ENCODE data around the gene ABCA7. TPM values are rescaled to one million over a fixed set of nuclear protein-coding genes. Genes with fewer than 3 reads are reported as not detected.

Gene ABCA7
- total RNA-seq, 2 donors from 2014 or later: 33.7 to 87.3 TPM

GRCh38 chr19:1016647-1017114 lies 23.2 kb upstream of the ABCA7 start:
- no peaks in the 10 kb centered on the region for H3K27me3 ChIP-seq
- 32 to 40% methylated on average over 3 to 12 of the region's 12 CpGs for WGBS, 2 donors
- H3K4me3 ChIP-seq: no peak overlapping the region
- H3K9me3 ChIP-seq: no peaks in the 10 kb centered on the region
- H3K27ac ChIP-seq: peak overlapping the region in 3 of 4 donors; percentile 48 to 69 (median 50)
- peak in 1 of 4 donors; percentile 58 for DNase-seq
- peaks cover 0 to 9% of the 10 kb centered on the region in 2 donors for H3K36me3 ChIP-seq (replicated peaks in 1 of 2; ENCODE audit: insufficient read depth in 1 of 2, low read depth in 2 of 2)
- TF ChIP-seq POLR2A (IDR thresholded peaks at IDR 0.05): no peak
- TF ChIP-seq, protein P1, sequence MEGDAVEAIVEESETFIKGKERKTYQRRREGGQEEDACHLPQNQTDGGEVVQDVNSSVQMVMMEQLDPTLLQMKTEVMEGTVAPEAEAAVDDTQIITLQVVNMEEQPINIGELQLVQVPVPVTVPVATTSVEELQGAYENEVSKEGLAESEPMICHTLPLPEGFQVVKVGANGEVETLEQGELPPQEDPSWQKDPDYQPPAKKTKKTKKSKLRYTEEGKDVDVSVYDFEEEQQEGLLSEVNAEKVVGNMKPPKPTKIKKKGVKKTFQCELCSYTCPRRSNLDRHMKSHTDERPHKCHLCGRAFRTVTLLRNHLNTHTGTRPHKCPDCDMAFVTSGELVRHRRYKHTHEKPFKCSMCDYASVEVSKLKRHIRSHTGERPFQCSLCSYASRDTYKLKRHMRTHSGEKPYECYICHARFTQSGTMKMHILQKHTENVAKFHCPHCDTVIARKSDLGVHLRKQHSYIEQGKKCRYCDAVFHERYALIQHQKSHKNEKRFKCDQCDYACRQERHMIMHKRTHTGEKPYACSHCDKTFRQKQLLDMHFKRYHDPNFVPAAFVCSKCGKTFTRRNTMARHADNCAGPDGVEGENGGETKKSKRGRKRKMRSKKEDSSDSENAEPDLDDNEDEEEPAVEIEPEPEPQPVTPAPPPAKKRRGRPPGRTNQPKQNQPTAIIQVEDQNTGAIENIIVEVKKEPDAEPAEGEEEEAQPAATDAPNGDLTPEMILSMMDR (IDR thresholded peaks at IDR 0.05): no peak
- intact Hi-C loops (cut with DNase I): no loop called here
- ATAC-seq: no peak
- peaks cover 56% of the 10 kb centered on the region for H3K4me1 ChIP-seq

GRCh38 chr19:1017115-1017905 lies 22.6 kb upstream of the ABCA7 start:
- DNase-seq: peak; percentile 63 to 81 (median 78)
- Histone ChIP-seq H3K27me3 (no peaks in the 10 kb centered on the region), H3K27ac (peak overlapping the region; percentile 28 to 69 (median 49)), H3K4me3 (no peak overlapping the region), H3K4me1 (peaks cover 61% of the 10 kb centered on the region), H3K36me3 (replicated peaks in 1 of 2; ENCODE audit: insufficient read depth in 1 of 2, low read depth in 2 of 2) (peaks cover 0 to 3% of the 10 kb centered on the region in 2 donors), H3K9me3 (no peaks in the 10 kb centered on the region)
- TF ChIP-seq, protein P1 (IDR thresholded peaks at IDR 0.05): no peak
- no peak for TF ChIP-seq POLR2A (IDR thresholded peaks at IDR 0.05)
- intact Hi-C loops (cut with DNase I): no loop called here
- ATAC-seq: peak; percentile 16
- WGBS, 2 donors: 36 to 46% methylated on average over 7 to 24 of the region's 24 CpGs

- intact Hi-C loops (cut with DNase I): no loop called here
- peaks cover 66% of the 10 kb centered on the region for H3K4me1 ChIP-seq
- ATAC-seq (no peak), DNase-seq (no peak)
- no peaks in the 10 kb centered on the region for H3K36me3 ChIP-seq (replicated peaks in 1 of 2; ENCODE audit: insufficient read depth in 1 of 2, low read depth in 2 of 2)
- H3K4me3 ChIP-seq: no peak overlapping the region
- peak overlapping the region in 3 of 4 donors; percentile 28 to 50 (median 48) for H3K27ac ChIP-seq
- 71% methylated on average over 6 to 9 of the region's 9 CpGs for WGBS, 2 donors
- no peaks in the 10 kb centered on the region for H3K27me3 ChIP-seq
- TF ChIP-seq, protein P1 (IDR thresholded peaks at IDR 0.05): no peak
- no peak for TF ChIP-seq POLR2A (IDR thresholded peaks at IDR 0.05)
- no peaks in the 10 kb centered on the region for H3K9me3 ChIP-seq
These were observed 22.0 kb upstream of the ABCA7 start for GRCh38 chr19:1017906-1018305.

GRCh38 chr19:1018393-1018792 lies 21.5 kb upstream of the ABCA7 start:
- H3K4me3 ChIP-seq: no peak overlapping the region
- WGBS, 2 donors: 52 to 67% methylated on average over 4 to 5 of the region's 5 CpGs
- no peaks in the 10 kb centered on the region for H3K27me3 ChIP-seq
- intact Hi-C loops (cut with DNase I): no loop called here
- H3K36me3 ChIP-seq (replicated peaks in 1 of 2; ENCODE audit: insufficient read depth in 1 of 2, low read depth in 2 of 2): no peaks in the 10 kb centered on the region
- no peak for ATAC-seq
- H3K9me3 ChIP-seq: no peaks in the 10 kb centered on the region
- no peak for DNase-seq
- peak overlapping the region in 2 of 4 donors; percentile 48 to 50 for H3K27ac ChIP-seq
- TF ChIP-seq, protein P1 (IDR thresholded peaks at IDR 0.05): no peak
- TF ChIP-seq POLR2A (IDR thresholded peaks at IDR 0.05): no peak
- peaks cover 66% of the 10 kb centered on the region for H3K4me1 ChIP-seq
